ENCODE data around the gene MCM5. TPM values are rescaled to one million over a fixed set of nuclear protein-coding genes. Genes with fewer than 3 reads are reported as not detected.

The MCM5 gene
- total and polyA plus RNA-seq, 2 of the 13 experiments (the other 11 are each of a cell fraction or from before 2014, with no cell fraction given): 40.2 to 93.5 TPM

GRCh38 chr22:35364230-35364629 is 35.7 kb upstream of the MCM5 start (continued):
- TF ChIP-seq ZNF709 (CRISPR knock-in tag; IDR thresholded peaks at IDR 0.05) (0 out of 2 replicates have a peak, but pooled peaks have one; percentile 33), ZNF614 (CRISPR knock-in tag; IDR thresholded peaks at IDR 0.05; ENCODE audit: borderline replicate concordance) (0 out of 2 replicates have a peak, but pooled peaks have one; percentile 24), HMGXB3 (CRISPR knock-in tag; IDR thresholded peaks at IDR 0.05; ENCODE audit: borderline replicate concordance) (0 out of 2 replicates have a peak, but pooled peaks have one; percentile 25), JUND (CRISPR knock-in tag; IDR thresholded peaks at IDR 0.05) (peak; percentile 95), GATAD2A (CRISPR knock-in tag; IDR thresholded peaks at IDR 0.05) (peak; percentile 91)

GRCh38 chr22:35367331-35367886 is 32.5 kb upstream of the MCM5 start:
- BruUV-seq (replicated peaks): no TSS peak

More at GRCh38 chr22:35367331-35367886, 32.5 kb upstream of the MCM5 start:
- H3K27me3 ChIP-seq (ENCODE audit: control insufficient read depth in 1 of 2, insufficient read depth in 2 of 2, low read length in 2 of 2): no peaks in the 10 kb centered on the region
- TF ChIP-seq CTCF (CRISPR knock-in tag; IDR thresholded peaks at IDR 0.05) (0 out of 2 replicates have a peak, but pooled peaks have one; percentile 3), ZNF256 (CRISPR knock-in tag; conservative IDR thresholded peaks at IDR 0.05) (no peak), ZHX1 (CRISPR knock-in tag; IDR thresholded peaks at IDR 0.05; ENCODE audit: low read depth) (no peak), SIX4 (CRISPR knock-in tag; IDR thresholded peaks at IDR 0.05) (no peak), SOX5 (CRISPR knock-in tag; IDR thresholded peaks at IDR 0.05; ENCODE audit: borderline replicate concordance) (no peak)
- H4K20me1 ChIP-seq (ENCODE audit: insufficient read depth, low read length): no peaks in the 10 kb centered on the region
- H3K4me2 ChIP-seq (ENCODE audit: low read depth, low read length): peak overlapping the region; percentile 47
- FAIRE-seq (no peak), ATAC-seq (no peak), DNase-seq (ENCODE audit: low spot score) (no peak)
- H3K36me3 ChIP-seq (replicated peaks in 1 of 2; ENCODE audit: control insufficient read depth in 1 of 2, insufficient read depth in 2 of 2, low read length in 2 of 2): no peaks in the 10 kb centered on the region
- H3K4me1 ChIP-seq (ENCODE audit: insufficient read depth, low read length): peaks cover 93% of the 10 kb centered on the region
- H3K9ac ChIP-seq (ENCODE audit: insufficient read depth, low read depth, low read length): no peak overlapping the region
- ChIA-PET CTCF (ENCODE audit: low intra/inter-chr PET ratio, low total read pairs) (no interaction called here), POLR2A (interaction anchor here (1.0 kb wide), 1 partner anchor 9 kb away, joined by 3 read pairs; no protein-coding TSS in a partner anchor)
- intact Hi-C loops (cut with micrococcal nuclease; ENCODE audit: unreplicated experiment): no loop called here
- in situ Hi-C loops (cut with HindIII; ENCODE audit: extremely low pct_ligation_motif_present, low pct_unique_long_range_greater_than_20kb): no loop called here
- H3K9me3 ChIP-seq (ENCODE audit: low read length): no peaks in the 10 kb centered on the region
- H3K4me3 ChIP-seq (replicated peaks in 1 of 3; ENCODE audit: insufficient read depth in 1 of 3, low read depth in 2 of 3, low read length in 3 of 3): no peak overlapping the region
- no peaks in the 10 kb centered on the region for H3K79me2 ChIP-seq (ENCODE audit: insufficient read depth, low read length)
- H3K27ac ChIP-seq (ENCODE audit: extremely low read length, insufficient read depth, low read length): no peak overlapping the region
- whole genome bisulfite sequencing (ENCODE audit: low lambda C conversion rate): 30% methylated on average over 9 of the region's 9 CpGs
- no peak overlapping the region for H2AFZ ChIP-seq (ENCODE audit: low read length)

All from HepG2 (cell line).